Myocyte (in vitro differentiated cells): ENCODE measurements around the gene RNF186. TPM values are rescaled to one million over a fixed set of nuclear protein-coding genes. Genes with fewer than 3 reads are reported as not detected.

Source experiments
- DNase-seq: peaks from one replicate; pipeline ENCODE4 v3.0.0-alpha.2; 2012; ENCODE audit warnings: low read depth
- total RNA-seq: library from RNA; depleted of rRNA; stranded (reverse); fragments of >200 nt; gene quantifications from 2 replicates; pipeline ENCODE4 v1.2.3, GENCODE V29; 2014

Gene RNF186
- total RNA-seq, 1 donor from 2014 or later = not detected

- no peak for DNase-seq
These were observed 46.5 kb downstream of the RNF186 start for GRCh38 chr1:19768353-19769210.

DNA sequence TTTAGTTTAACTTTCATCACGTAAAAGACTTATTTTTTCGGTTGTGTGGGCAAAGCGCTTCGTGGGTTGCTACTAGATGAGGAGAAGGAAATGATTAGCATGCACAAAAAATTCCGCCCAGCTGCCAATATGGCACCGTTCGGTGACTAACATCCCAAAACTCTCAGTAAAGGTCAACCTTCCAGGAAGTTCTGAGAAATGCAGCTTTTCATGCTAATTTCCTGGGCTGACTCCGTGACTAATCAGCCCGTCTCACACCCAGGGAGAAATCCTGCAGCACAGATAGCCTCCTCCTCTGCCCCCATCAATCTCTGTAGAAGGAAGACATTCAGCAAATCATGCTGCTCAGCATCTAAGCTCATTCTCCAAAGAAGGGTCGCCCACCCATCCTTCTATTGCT lies 49.5 kb downstream of the RNF186 start:
- DNase-seq = peak; percentile 68

GRCh38 chr1:19764848-19765247 lies 50.2 kb downstream of the RNF186 start:
- no peak for DNase-seq

Other genes with a start within 250 kb of the RNF186 start
- gene NBL1, start 171.0 kb downstream of the RNF186 start, total RNA-seq = 4.3 and 5.3 TPM in 2 replicates
- gene HTR6, start 150.4 kb downstream of the RNF186 start, total RNA-seq = 0.10 TPM in 1 of 2 replicates, not detected in the other
- 11.0 and 15.8 TPM in 2 replicates for gene TMCO4, start 15.4 kb downstream of the RNF186 start, total RNA-seq
- gene OTUD3, start 67.1 kb upstream of the RNF186 start, total RNA-seq = 10.6 and 12.5 TPM in 2 replicates
- not detected in 2 replicates for gene PLA2G2E, start 108.3 kb upstream of the RNF186 start, total RNA-seq
- gene PLA2G2A, start 164.3 kb upstream of the RNF186 start, total RNA-seq = not detected in 2 replicates